Neural progenitor cell (in vitro differentiated cells): Measurements from ENCODE around the gene TOP2A.

ENCODE experiments used
- CTCF ChIP-seq: fragments of 200-600 bp; sonication (generic); IDR thresholded peaks from 2 replicates; pipeline ENCODE4 v1.5.1; 2017; ENCODE audit warnings: antibody characterized with exemption, mild to moderate bottlenecking
- EZH2 ChIP-seq: fragments of 200-600 bp; sonication (generic); IDR thresholded peaks from 2 replicates; pipeline ENCODE4 v1.6.1; 2017; ENCODE audit warnings: antibody characterized with exemption, mild to moderate bottlenecking, moderate library complexity

- TF ChIP-seq EZH2 (no peak), CTCF (no peak)
Observed at GRCh38 chr17:40361925-40362695, 55.6 kb downstream of the TOP2A start.
